AG04449 (cell line): ENCODE measurements around the gene LIPT2.

Source experiments
- CTCF ChIA-PET: fragments of 350-600 bp; formaldehyde crosslinking; extraction: SDS; loops from one replicate; lab custom pipeline; 2021; ENCODE audit warnings: antibody characterized with exemption; lab: Yijun Ruan, JAX
- POLR2A ChIA-PET: fragments of 400-600, 350-600 bp; formaldehyde crosslinking; extraction: SDS; loops from one replicate; lab custom pipeline; 2020; ENCODE audit warnings: antibody characterized with exemption, inconsistent platforms; lab: Yijun Ruan, JAX
- DNase-seq: peaks from one replicate; pipeline ENCODE4 v3.0.0-alpha.2; 2010; ENCODE audit warnings: low read depth, low spot score
- H3K4me3 ChIP-seq: 2 replicates; pipeline ENCODE4 v1.5.1; 2011; ENCODE audit warnings: low read depth, mild to moderate bottlenecking, control low read depth, low read length
- TF ChIP-seq, protein P1 (sequence below): IDR thresholded peaks from one replicate; pipeline ENCODE4 v1.5.1; 2011; ENCODE audit warnings: mild to moderate bottlenecking, moderate library complexity, low read length, control low read depth, inconsistent platforms; ENCODE audit not compliant: insufficient read depth; ENCODE audit errors: missing control alignments

The LIPT2 gene

DNA sequence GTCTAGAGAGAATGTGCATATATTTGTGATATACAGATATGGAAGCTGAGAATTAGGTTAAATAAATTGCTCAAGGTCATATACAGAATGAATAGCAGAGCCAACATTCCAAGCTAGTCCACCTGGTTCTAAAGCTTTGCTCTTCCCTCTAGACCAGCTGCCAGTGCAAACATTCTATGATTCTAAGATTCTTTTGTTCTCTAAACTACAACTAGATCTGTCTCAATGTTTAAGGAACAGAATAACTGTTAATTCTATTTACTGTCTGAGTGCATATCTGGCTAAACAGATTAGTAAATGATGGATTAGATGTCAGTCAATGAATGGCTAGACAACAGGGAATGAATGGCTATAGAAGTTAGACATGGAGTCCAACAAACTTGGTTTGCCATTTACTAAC, 45.8 kb downstream of the LIPT2 start:
- H3K4me3 ChIP-seq: no peak overlapping the region
- TF ChIP-seq, protein P1, sequence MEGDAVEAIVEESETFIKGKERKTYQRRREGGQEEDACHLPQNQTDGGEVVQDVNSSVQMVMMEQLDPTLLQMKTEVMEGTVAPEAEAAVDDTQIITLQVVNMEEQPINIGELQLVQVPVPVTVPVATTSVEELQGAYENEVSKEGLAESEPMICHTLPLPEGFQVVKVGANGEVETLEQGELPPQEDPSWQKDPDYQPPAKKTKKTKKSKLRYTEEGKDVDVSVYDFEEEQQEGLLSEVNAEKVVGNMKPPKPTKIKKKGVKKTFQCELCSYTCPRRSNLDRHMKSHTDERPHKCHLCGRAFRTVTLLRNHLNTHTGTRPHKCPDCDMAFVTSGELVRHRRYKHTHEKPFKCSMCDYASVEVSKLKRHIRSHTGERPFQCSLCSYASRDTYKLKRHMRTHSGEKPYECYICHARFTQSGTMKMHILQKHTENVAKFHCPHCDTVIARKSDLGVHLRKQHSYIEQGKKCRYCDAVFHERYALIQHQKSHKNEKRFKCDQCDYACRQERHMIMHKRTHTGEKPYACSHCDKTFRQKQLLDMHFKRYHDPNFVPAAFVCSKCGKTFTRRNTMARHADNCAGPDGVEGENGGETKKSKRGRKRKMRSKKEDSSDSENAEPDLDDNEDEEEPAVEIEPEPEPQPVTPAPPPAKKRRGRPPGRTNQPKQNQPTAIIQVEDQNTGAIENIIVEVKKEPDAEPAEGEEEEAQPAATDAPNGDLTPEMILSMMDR: no peak
- CTCF ChIA-PET: interaction anchor here (0.8 to 23.0 kb wide), 15 partner anchors 10 to 292 kb away, joined by 3 to 674 read pairs (median 17); no protein-coding TSS in a partner anchor
- POLR2A ChIA-PET: no interaction called here
- no peak for DNase-seq

GRCh38 chr11:74446532-74446938, 47.0 kb downstream of the LIPT2 start:
- ChIA-PET CTCF (interaction anchor here (0.7 to 23.0 kb wide), 9 partner anchors 8 to 191 kb away, joined by 3 to 674 read pairs (median 6); no protein-coding TSS in a partner anchor), POLR2A (no interaction called here)
- H3K4me3 ChIP-seq: no peak overlapping the region
- no peak for DNase-seq
- TF ChIP-seq, protein P1: no peak

GRCh38 chr11:74444173-74444826, 49.2 kb downstream of the LIPT2 start:
- POLR2A ChIA-PET: no interaction called here
- CTCF ChIA-PET: interaction anchor here (1.0 to 23.0 kb wide), 9 partner anchors 8 to 296 kb away, joined by 3 to 674 read pairs (median 10); no protein-coding TSS in a partner anchor
- TF ChIP-seq, protein P1: no peak
- no peak overlapping the region for H3K4me3 ChIP-seq
- DNase-seq: no peak

GRCh38 chr11:74443071-74443864, 50.3 kb downstream of the LIPT2 start:
- no peak overlapping the region for H3K4me3 ChIP-seq
- POLR2A ChIA-PET: no interaction called here
- TF ChIP-seq, protein P1: no peak
- no peak for DNase-seq
- CTCF ChIA-PET: interaction anchor here (0.6 to 23.0 kb wide), 8 partner anchors 10 to 1779 kb away, joined by 3 to 674 read pairs (median 6); partner anchors contain the start of gene PGM2L1

- TF ChIP-seq, protein P1: no peak
- H3K4me3 ChIP-seq: no peak overlapping the region
- CTCF ChIA-PET: interaction anchor here (0.6 to 23.0 kb wide), 5 partner anchors 10 to 1778 kb away, joined by 3 to 674 read pairs (median 5); partner anchors contain the start of gene PGM2L1
- POLR2A ChIA-PET: no interaction called here
- DNase-seq: no peak
Measured at GRCh38 chr11:74442636-74443035, 50.9 kb downstream of the LIPT2 start.
